Chondrocyte (in vitro differentiated cells): ENCODE measurements around the gene C16orf89. TPM values are rescaled to one million over a fixed set of nuclear protein-coding genes. Genes with fewer than 3 reads are reported as not detected.
A peak's percentile ranks its signal among the peaks of the same experiment; 100 is the strongest.

Source experiments
- DNase-seq: peaks from one replicate; pipeline ENCODE4 v3.0.0; 2021; ENCODE audit warnings: mixed read lengths, low spot score
- H3K27ac Mint-ChIP-seq: one replicate; pipeline ENCODE4 v1.8.0; 2021; ENCODE audit warnings: mild to moderate bottlenecking, moderate library complexity, mixed read lengths; ENCODE audit not compliant: unreplicated experiment
- H3K27me3 Mint-ChIP-seq: 2 replicates; pipeline ENCODE4 v1.8.0; 2021; ENCODE audit warnings: low read depth, mixed read lengths
- H3K36me3 Mint-ChIP-seq: 2 replicates; pipeline ENCODE4 v1.8.0; 2021; ENCODE audit warnings: low read depth, mixed read lengths
- H3K4me1 Mint-ChIP-seq: 2 replicates; pipeline ENCODE4 v1.8.0; 2021; ENCODE audit warnings: low read depth, mild to moderate bottlenecking, mixed read lengths
- H3K4me3 Mint-ChIP-seq: one replicate; pipeline ENCODE4 v1.8.0; 2021; ENCODE audit warnings: mild to moderate bottlenecking, moderate library complexity, mixed read lengths; ENCODE audit not compliant: unreplicated experiment
- H3K9me3 Mint-ChIP-seq: 2 replicates; pipeline ENCODE4 v1.8.0; 2021; ENCODE audit warnings: low read depth, mixed read lengths
- total RNA-seq: library from RNA; stranded (reverse); gene quantifications from 3 replicates; pipeline ENCODE4 v1.2.1, GENCODE V29; 2021
- TF ChIP-seq, protein P1 (sequence below): fragments of 200-600 bp; sonication (generic); IDR thresholded peaks from 2 replicates; pipeline ENCODE4 v1.5.0; 2021; ENCODE audit warnings: antibody characterized with exemption, mild to moderate bottlenecking, moderate library complexity

The C16orf89 gene
- total RNA-seq, 1 donor from 2014 or later = not detected

DNA sequence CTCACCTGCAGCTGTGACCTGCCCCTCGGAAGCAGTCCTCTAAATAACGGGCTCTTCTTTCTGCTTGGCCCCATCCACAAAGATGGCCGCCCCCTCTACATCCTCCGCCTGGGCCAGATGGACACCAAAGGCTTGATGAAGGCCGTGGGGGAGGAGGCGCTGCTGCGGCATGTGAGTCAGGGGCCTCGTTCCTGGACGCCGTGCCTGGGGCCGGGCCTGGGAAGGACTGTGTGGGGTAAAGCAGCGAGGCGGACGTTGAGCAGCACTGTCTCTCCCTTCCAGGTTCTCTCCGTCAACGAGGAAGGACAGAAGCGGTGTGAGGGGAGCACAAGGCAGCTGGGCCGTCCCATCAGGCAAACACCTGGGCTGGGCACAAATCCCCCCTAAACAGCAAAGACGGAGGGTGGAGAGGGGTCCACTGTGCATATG, 65.2 kb downstream of the C16orf89 start:
- Mint-ChIP-seq H3K4me3 (no peak overlapping the region), H3K4me1 (no peaks in the 10 kb centered on the region), H3K36me3 (no peaks in the 10 kb centered on the region), H3K27me3 (peaks cover 20% of the 10 kb centered on the region), H3K27ac (peak overlapping the region; percentile 12), H3K9me3 (no peaks in the 10 kb centered on the region)
- TF ChIP-seq, protein P1, sequence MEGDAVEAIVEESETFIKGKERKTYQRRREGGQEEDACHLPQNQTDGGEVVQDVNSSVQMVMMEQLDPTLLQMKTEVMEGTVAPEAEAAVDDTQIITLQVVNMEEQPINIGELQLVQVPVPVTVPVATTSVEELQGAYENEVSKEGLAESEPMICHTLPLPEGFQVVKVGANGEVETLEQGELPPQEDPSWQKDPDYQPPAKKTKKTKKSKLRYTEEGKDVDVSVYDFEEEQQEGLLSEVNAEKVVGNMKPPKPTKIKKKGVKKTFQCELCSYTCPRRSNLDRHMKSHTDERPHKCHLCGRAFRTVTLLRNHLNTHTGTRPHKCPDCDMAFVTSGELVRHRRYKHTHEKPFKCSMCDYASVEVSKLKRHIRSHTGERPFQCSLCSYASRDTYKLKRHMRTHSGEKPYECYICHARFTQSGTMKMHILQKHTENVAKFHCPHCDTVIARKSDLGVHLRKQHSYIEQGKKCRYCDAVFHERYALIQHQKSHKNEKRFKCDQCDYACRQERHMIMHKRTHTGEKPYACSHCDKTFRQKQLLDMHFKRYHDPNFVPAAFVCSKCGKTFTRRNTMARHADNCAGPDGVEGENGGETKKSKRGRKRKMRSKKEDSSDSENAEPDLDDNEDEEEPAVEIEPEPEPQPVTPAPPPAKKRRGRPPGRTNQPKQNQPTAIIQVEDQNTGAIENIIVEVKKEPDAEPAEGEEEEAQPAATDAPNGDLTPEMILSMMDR = no peak
- DNase-seq = peak; percentile 80

DNA sequence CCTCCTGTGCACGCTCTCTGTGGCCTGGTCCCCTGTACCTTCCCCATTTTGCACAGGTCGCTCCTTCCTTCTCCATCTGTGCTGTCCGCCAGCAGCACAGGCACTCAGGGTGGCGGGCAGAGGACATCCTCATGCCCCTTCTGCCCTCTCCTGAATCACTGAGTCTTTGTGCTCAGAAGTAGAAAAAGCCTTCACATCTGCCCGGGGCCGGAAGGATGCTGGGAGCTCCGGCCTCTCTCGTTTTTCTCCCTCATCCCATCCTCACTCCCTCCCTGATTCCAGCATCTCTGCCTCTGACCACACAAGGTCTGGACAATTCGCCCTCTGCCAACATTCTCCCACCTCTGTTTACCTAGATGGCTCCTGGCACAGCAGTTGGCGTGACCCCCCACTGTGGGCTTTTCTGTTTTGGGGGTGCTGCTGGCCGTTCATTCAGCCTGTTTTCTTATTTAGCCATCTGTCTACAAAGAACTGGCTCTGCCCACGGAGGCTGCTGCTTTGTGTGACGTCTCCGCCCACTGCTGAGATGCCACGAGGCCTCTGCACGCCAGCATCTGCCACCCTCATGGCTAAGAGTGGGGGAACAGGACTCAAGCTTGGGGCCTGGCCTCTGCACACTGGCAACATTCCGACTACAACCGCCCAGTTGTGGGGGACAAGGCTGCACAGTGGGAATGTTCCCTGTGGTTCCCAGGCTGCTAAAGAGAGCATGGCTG, 70.9 kb downstream of the C16orf89 start:
- Mint-ChIP-seq H3K36me3 (no peaks in the 10 kb centered on the region), H3K4me3 (no peak overlapping the region), H3K9me3 (peaks cover 4% of the 10 kb centered on the region), H3K27me3 (peaks cover 22% of the 10 kb centered on the region), H3K27ac (no peak overlapping the region), H3K4me1 (no peaks in the 10 kb centered on the region)
- TF ChIP-seq, protein P1 = no peak
- no peak for DNase-seq

Other genes starting within 250 kb of the C16orf89 start
- gene GLYR1, start 218.7 kb downstream of the C16orf89 start, total RNA-seq = 56.8 to 78.7 TPM (median 58.9 TPM) in 3 replicates
- 38.3 to 43.3 TPM (median 40.1 TPM) in 3 replicates for gene UBN1, start 218.5 kb downstream of the C16orf89 start, total RNA-seq
- gene PPL, start 128.8 kb downstream of the C16orf89 start, total RNA-seq = 0.22 to 1.2 TPM (median 0.97 TPM) in 3 replicates
- not detected in 3 replicates for gene SEC14L5, start 107.6 kb downstream of the C16orf89 start, total RNA-seq
- 10.1 to 11.8 TPM (median 11.3 TPM) in 3 replicates for gene NAGPA, start 32.0 kb downstream of the C16orf89 start, total RNA-seq
- gene ALG1, start 5.9 kb upstream of the C16orf89 start, total RNA-seq = 31.6 to 35.7 TPM (median 32.2 TPM) in 3 replicates
- gene EEF2KMT, start 31.8 kb upstream of the C16orf89 start, total RNA-seq = 8.7 to 11.9 TPM (median 10.7 TPM) in 3 replicates